NCI-H82 treated with DMSO at 0.1 percent for 48 hours (cell line): ENCODE measurements around the gene TP53RK.

ENCODE experiments used
- DNase-seq: peaks from one replicate; lab custom pipeline; 2025; ENCODE audit not compliant: unreplicated experiment; lab: John Stamatoyannopoulos, UW

Gene TP53RK

DNA sequence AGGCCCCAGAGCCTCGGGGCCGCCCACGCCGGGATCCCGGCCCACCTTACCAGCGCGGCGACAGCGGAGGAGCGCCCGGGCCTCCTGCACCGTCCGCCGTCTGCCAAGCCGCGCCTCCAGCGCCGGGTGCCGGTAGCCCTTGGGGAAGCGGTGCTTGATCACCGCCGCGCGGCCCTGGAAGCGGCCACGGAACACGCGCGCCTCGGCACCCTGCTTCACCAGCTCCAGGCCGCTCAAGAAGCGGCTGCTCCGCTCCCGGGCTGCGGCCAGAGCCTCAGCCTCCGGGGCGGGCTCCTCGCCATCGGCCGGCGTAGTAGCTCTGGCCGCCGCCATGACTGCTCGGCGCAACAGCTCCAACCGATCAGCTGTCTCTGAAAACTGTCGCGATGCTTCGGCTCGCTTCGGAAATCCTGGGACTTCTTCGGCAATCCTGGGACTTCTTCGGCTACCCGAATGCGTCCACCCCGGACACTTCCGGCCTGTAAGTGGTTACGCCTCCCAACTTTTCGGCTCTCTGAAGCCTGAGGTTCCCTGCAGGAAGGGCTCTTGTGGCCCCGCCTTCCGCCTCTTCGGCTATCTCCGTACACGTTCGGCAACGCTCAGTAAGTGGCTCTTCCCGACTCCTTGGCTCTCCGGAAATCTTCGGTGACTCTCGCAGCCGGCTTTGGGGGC, at the start of gene TP53RK:
Gene TP53RK, minus strand, starts transcription at position 363 of the 672 bp plus-strand sequence. Its CDS starts 30 bp downstream, at position 333.
- peak; percentile 99 for DNase-seq

DNA sequence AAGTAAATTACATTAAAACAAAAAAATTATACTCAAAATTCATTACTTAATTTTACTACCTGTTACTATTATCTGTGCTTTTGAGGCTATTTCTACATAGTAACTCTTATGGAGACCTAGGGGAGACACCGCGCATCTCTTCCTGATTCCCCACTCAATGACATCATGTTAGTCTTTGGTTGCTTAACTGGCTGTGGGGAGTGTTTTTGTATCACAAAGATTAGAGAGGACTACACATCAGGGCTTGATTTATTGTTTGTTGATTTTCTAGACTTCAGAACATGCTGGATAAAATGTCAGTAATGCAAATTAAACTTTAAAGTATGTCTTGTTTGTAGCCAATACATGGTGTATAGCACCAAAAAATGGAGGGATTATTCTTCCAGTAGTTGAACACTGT, 46.2 kb upstream of the TP53RK start:
- no peak for DNase-seq

DNA sequence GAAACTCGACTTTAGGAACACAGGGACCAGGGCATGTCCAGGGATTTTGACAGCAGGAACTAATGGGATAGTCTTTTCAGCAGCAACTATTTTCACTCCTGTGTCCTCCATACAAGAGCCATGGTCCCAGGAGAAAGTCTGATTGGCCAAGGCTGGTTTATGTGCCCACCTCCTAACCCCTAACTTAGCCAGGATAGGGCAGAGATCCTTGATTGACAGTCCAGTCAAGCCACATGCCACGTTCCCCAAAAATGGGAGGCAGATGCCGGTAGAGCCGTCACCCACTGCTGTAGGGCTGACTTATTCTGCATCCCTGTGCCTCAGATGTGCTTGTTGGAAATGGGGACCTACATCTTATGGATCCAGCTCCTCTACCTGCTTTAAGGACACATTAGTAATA, 42.5 kb upstream of the TP53RK start:
- no peak for DNase-seq

DNA sequence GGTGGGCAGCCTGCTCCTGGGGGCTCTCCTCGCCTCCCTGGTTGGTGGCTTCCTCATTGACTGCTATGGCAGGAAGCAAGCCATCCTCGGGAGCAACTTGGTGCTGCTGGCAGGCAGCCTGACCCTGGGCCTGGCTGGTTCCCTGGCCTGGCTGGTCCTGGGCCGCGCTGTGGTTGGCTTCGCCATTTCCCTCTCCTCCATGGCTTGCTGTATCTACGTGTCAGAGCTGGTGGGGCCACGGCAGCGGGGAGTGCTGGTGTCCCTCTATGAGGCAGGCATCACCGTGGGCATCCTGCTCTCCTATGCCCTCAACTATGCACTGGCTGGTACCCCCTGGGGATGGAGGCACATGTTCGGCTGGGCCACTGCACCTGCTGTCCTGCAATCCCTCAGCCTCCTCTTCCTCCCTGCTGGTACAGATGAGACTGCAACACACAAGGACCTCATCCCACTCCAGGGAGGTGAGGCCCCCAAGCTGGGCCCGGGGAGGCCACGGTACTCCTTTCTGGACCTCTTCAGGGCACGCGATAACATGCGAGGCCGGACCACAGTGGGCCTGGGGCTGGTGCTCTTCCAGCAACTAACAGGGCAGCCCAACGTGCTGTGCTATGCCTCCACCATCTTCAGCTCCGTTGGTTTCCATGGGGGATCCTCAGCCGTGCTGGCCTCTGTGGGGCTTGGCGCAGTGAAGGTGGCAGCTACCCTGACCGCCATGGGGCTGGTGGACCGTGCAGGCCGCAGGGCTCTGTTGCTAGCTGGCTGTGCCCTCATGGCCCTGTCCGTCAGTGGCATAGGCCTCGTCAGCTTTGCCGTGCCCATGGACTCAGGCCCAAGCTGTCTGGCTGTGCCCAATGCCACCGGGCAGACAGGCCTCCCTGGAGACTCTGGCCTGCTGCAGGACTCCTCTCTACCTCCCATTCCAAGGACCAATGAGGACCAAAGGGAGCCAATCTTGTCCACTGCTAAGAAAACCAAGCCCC, 36.2 kb upstream of the TP53RK start:
- no peak for DNase-seq

DNA sequence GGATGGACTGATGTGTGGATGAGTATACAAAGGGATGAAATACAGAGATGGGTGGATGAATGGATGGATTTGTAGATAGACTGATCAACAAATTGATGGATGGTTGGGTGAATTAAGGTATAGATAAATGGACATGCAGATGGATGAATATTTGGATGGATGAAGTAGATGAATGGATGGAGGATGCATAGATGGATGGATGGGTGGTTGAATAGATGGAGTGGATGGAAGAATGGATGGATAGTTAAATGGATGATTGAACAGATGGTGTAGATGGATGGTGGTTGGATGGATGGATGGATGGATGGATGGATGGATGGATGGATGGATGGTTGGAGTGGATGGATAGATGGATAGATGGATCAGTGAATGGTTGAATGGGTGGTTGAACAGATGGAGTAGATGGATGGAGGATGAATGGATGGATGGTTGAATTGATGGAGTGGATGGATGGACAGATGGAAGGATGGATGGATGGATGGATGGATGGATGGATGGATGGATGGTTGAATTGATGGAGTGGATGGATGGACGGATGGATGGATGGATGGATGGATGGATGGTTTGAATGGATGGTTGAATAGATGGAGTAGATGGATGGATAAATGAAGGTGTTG, 35.2 kb upstream of the TP53RK start:
- DNase-seq: no peak

DNA sequence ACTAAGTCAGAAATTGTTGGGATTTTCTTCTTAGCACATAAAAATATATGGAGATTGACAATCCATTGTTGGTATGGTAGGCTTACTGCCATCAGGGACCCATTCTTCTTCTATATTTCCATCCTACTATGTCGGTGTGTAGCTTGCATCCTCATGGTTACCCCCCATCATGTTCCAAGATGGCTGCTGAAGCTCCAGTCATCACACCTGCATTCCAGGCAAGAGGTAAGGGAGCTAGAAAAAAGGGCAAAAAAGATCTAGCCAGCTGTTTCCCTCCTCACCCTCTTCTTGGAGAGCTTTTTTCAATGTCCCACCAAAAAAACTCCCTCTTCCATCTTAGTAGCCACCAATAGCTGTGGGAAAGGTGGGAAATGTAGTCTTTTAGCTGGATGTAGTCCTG, 33.8 kb upstream of the TP53RK start:
- no peak for DNase-seq

DNA sequence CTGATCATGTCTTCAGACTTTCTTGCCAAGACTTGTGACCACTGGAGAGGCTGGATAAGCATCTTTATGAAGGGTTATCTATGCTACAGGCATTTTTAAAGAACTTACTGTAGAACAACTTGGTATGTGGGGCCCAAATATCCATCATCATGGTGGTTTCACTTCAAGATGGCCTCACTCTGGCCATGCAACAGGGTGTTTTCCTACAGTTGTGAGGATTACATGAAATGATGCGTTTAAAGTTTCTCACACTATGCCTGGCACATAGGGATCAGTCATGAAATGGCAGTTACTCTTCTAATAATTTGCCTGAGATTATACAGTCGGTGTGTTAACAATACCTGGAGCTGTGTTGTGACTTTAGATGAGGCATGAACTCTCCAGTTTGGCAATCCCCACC, 33.2 kb upstream of the TP53RK start:
- DNase-seq: no peak

DNA sequence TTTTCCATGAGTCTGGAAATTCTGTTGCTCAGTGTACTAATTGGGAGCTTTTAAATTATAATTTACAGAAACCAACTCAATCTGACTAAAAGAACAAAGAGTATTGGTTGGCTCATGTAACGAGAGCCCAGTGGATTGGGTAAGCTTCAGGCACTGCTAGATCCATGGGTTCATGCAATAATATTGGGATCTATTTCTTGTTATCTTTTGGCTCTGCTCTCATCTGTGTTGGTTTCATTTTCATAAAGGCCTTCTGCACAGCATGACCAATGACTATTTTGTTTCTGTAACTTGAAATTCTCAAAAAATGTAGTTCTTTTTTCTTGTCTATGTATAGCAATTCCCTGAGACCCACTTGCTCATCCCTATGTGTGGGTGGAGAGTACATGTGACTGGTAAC, 32.2 kb upstream of the TP53RK start:
- DNase-seq: no peak

DNA sequence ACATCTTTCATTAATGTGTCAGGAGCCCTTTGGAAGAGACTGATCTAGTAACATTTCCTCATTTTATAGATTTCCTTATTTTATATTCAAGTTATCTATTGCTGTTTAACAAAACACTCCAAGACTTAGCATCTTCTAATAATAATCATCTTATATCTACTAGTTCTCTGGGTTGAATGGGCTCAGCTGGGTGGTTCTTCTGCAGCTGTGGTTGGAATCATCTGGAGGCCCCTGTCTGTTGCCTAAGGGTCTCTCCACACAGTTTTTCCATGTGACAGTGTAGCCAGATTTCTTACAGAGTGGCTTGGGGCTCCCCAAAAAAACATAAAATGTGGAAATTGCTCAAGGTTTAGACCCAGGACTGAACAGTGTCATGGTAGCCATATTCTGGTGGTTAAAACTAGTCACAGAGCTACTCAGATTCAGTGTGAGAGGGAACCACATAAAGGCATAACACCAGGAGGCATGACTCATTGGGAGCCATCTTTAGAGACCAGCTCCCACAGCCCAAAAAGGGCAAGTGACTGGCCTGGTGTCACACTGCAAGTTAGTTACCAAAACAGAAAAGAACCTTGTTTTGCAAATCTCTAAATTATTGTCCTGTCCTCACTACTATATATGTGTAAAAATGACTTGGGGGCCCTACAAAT, 31.7 kb upstream of the TP53RK start:
- no peak for DNase-seq

DNA sequence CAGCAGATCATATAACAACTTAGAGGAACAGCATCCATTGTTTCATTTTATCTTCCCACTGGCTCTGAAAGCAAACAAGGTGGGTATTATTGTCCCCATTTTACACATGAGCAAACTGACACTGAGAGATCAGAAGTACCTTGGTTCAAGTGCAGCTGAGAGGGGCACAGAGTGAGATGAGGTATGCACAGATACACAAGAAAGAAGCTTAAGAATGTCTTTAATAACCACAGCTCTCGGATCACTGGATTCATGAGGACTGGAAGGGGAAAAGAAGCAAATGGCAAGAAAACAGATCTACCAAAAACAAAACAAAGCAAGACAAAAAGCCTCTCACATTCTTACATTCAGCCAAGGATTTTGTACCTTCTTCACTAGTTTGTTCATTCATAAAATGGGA, 30.8 kb upstream of the TP53RK start:
- no peak for DNase-seq

DNA sequence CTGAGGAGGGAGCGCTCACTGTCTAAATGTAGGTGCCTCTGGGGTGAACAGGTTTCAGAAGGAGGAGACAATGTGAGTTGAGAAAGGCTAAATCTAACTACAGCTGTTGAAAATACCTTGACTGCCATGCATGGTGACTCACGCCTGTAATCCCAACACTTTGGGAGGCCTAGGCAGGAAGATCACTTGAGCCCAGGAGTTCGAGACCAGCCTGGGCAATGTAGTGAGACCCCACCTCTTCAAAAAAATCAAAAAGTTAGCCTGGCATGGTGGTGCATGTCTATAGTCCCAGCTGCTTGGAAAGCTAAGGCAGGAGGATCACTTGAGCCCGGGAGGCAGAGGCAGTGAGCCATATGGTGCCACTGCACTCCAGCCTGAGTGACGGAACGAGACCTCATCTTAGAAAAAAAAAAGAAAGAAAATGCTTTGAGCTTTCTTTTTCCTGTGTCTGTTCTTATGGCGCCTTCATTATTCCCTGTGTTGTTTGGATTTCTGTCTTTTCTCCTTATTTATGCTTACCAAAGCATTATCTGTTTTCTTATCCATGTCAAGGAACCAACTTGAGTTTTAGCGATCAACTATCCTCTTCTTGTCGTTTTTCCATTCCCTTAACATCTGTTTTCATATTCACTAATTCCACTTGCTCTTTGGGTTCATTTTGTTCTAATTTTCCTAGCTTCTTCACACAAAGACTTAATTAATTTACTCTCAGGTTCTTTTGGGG, 28.7 kb upstream of the TP53RK start:
- no peak for DNase-seq

DNA sequence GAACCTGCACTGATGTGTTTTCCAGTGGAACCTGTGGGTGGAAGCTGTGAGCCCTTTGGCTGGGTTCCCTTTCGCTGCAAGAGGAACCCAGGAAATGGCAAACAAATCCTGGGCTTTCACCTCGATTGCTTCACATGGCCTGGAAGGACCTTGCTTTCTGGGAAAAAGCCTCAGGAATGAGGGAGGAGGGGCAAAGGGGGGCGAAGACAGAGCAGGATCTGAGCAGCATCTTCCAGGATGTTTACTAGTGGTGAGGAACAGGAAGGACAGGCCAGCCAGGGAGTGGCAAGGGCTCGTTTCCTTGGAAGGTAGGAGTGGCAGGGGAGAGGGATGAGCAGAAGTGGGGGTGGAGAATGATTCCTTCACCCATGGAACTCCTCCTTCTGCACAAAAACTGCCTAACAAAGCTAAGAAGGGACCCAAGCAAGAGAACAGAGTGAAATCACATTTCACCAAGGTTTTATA, 26.1 kb upstream of the TP53RK start:
- DNase-seq: no peak

DNA sequence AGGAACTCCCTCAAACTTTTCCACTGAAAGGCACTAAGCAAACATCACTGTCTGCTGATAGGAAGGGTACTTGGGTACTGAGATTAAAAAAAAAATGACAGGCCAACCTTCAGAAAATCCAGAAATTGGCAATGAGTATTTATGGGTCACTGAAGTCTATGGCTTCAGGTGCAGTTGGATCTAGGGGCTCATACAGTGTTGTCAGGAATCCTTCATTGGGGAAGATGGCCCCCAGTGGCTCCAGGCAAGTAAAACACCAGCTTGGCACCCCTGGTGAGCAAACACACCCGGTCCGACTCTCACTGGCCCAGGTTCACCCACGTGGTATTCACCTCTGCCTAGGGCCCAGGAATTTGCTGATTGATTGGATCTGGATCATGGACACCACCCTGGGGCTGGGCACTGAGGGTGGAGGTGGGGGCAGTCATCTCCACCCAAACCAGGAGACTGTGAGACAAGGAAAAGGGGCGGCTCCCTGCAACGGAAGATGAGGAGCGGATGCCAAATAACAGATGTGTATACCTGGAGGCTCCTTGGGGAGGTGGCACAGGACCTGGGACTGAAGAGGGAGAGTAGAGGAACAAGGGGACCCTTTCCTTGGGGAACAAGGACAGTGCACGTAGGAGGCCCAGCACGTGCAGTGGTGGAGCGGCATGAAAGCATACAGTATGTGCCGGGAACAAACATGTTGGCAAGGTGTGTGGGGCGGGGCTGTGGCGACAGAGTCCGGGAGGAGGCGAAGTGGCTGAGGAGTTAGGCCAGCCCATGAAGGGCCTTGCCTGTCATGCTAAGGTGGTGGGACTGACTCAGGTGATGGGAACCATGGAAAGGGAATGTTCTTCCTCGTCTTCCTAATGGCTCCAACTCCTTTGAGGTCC, 25.0 kb upstream of the TP53RK start:
- no peak for DNase-seq

DNA sequence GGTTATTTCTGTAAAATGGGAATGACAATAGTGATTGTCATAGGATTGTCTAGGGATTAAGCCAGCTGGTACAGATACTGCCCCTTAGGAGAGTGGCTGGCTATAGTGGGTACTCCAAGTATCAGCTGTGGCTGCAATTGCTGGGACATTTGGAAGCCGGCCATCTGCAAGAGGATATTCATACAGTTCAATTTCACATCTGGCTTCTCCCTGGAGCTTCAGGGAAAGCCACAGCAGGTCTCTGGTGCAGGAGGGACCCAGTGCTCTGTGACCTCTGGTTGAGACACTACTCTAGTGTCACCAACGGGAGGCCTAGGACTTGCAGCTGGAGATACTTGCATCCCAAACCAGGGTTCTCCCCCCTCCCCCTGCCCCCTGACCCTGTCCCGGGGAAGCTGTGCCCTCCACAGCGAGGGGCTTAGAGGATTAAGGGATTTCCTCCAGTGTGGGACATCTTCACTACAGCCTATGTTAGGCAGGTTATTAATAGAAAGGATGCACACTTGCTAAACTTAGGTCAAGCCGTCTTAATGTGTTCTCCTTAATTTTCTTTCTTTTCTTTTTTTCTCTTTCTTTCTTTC, 22.9 kb upstream of the TP53RK start:
- DNase-seq: no peak

DNA sequence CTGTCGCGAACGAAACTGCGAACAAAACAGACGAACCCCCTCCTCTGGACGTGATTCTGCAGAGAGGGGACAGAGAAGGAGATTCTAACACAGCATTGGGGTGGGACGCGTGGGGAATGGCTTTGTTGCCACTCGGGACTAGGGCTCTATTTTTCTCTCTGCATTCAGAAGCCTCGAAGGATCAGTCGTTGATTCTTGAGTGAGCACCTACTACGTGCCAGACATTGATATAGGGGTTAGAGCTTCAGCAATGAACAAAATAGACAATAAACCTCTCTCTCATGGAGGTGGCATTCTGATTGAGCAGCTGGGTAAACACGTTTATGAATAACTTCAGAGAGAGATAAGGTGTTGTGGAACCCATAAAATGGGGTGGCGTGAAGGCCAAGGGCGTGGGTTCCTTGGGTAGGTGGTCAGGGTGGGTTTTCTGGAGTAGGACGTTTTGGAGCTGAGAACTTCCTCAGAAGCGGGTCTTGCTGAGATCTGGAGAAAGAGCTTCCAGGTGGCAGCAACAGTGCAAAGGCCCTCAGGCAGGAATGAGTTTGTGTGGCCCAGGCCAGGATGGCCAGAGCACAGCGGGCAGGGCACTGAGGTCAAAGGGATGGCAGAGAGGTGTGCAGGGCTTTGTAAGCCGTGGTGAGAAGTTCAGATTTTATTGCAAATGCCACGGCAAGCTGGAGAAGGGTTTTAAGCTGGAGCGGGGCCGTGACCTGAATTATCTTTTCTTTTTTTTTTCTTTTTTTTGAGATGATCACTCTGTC, 21.1 kb upstream of the TP53RK start:
- no peak for DNase-seq

DNA sequence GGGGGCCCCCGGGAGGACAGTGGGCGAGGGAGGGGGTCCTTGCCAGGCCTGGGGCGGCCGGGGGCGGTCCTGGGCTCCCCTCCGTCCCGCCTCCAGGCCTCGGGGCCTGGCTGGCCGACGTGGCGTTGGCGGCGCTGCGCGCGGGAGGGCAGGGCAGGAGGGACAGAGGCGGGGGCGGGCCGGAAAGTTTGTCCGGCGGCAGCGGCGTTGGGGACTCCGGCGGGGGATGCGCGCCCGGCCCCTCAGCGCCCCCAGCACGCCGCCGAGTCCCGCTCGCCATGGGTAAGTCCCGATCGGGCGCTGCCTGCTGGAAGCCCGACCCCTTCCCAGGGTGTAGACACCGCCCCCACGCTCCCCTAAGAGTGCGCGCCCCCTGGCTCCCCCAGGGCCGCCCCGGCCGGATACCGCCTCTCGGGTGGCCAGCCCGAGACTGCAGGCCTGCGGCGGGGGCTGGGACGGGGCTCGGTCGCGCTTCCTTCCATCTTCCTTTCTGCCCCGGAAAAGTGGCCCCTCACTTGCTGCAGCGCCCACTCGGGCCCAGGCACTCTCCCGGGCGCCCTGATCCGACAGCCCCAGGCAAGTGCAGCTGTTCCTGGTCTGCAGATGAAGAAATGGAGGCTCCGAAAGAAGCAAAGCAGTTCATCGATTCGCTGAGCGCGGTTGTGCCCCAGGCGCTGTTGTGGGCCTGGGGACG, 20.4 kb upstream of the TP53RK start, which contains the start of gene SLC2A10:
Gene SLC2A10, plus strand, starts transcription at position 191 of the 694 bp plus-strand sequence. Its CDS starts 88 bp downstream, at position 279.
- DNase-seq: no peak

DNA sequence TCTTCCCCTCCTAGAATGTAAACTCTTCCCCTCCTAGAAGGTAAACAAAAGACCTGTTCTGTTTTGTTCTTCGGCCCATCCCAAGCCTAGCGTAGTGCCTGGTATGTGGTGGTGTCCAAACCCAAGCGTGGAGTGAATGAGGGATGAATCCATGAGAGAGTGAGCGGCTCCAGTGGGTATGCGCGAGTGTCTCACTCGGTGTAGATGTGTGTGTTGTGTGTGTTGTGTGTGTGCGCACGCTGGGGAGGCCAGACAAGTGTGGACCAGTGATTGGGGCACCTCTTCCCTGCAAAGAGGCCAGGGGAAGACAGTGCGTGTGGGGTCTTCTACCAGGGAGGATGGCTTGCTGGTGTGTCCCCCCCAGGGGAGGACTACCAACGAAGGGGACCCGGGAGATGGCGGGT, 19.8 kb upstream of the TP53RK start:
- no peak for DNase-seq
